Muscle of arm (tissue), 14 donors: ENCODE measurements around the gene ZC3H6. TPM values are rescaled to one million over a fixed set of nuclear protein-coding genes. Genes with fewer than 3 reads are reported as not detected.

Experiments
- DNase-seq: peaks from one replicate; pipeline ENCODE4 v3.0.0-alpha.2; 2013
- long read RNA-seq, 11 donors: transcript quantifications; one replicate each; lab custom pipeline, GENCODE V29; 2026
- polyA plus RNA-seq, 12 donors: library from polyadenylated mRNA; unstranded; fragments of 120-200 nt; gene quantifications; one replicate each; pipeline ENCODE4 v1.2.1, GENCODE V29; 2013; ENCODE audit not compliant: insufficient read length in 12 of 12

The ZC3H6 gene
- 10 to 100 TPM in 1 of 12 donors, 1 to 10 TPM in 10, not detected in 1; 5.1 to 11.5 (median 6.9) TPM for polyA plus RNA-seq
- long read RNA-seq, donor 1, partial matches to known transcripts = 9 of 10 reads
- long read RNA-seq, donor 1, other reads (novel, unspliced or antisense) = 0 of 10 reads
- long read RNA-seq, donor 2, full-length matches to known transcripts = 1 of 1 reads
- long read RNA-seq, donor 2, partial matches to known transcripts = 0 of 1 reads
- long read RNA-seq, donor 2, other reads (novel, unspliced or antisense) = 0 of 1 reads
- long read RNA-seq, donor 3 = 0 reads
- long read RNA-seq, donor 4 = 0 reads
- long read RNA-seq, donor 5, full-length matches to known transcripts = 1 of 6 reads
- long read RNA-seq, donor 5, partial matches to known transcripts = 5 of 6 reads
- long read RNA-seq, donor 5, other reads (novel, unspliced or antisense) = 0 of 6 reads
- long read RNA-seq, donor 6 = 0 reads
- long read RNA-seq, donor 7 = 0 reads
- long read RNA-seq, donor 8, partial matches to known transcripts = 6 of 6 reads
- long read RNA-seq, donor 8, other reads (novel, unspliced or antisense) = 0 of 6 reads
- long read RNA-seq, donor 9 = 0 reads
- long read RNA-seq, donor 10 = 0 reads
- long read RNA-seq, donor 11 = 0 reads

- DNase-seq = peak; percentile 99
Measured at GRCh38 chr2:112275311-112275886, at the start of gene ZC3H6. ZC3H6 (plus strand) TSS chr2:112275597; CDS start chr2:112275995, 398 bp downstream.

- DNase-seq = no peak
Measured at GRCh38 chr2:112229348-112229747, 46.0 kb upstream of the ZC3H6 start.

GRCh38 chr2:112230371-112230770 lies 45.0 kb upstream of the ZC3H6 start:
- no peak for DNase-seq

- DNase-seq = no peak
Measured at GRCh38 chr2:112239862-112240261, 35.5 kb upstream of the ZC3H6 start.

GRCh38 chr2:112242384-112242783 lies 33.0 kb upstream of the ZC3H6 start:
- DNase-seq = no peak

GRCh38 chr2:112243233-112243632 lies 32.2 kb upstream of the ZC3H6 start:
- DNase-seq = no peak

GRCh38 chr2:112244854-112245253 lies 30.5 kb upstream of the ZC3H6 start:
- DNase-seq = no peak

- DNase-seq = no peak
Measured at GRCh38 chr2:112251271-112251670, 24.1 kb upstream of the ZC3H6 start.

GRCh38 chr2:112253261-112253815 lies 22.1 kb upstream of the ZC3H6 start:
- no peak for DNase-seq

- DNase-seq = peak; percentile 94
Measured at GRCh38 chr2:112254466-112255240, 20.7 kb upstream of the ZC3H6 start, which contains the start of gene ZC3H8. ZC3H8 (minus strand) TSS chr2:112255042; CDS start chr2:112254981, 61 bp downstream.

- no peak for DNase-seq
Measured at GRCh38 chr2:112255875-112256274, 19.5 kb upstream of the ZC3H6 start.

GRCh38 chr2:112256654-112257053 lies 18.7 kb upstream of the ZC3H6 start:
- DNase-seq = no peak

GRCh38 chr2:112257575-112257974 lies 17.8 kb upstream of the ZC3H6 start:
- no peak for DNase-seq

- peak; percentile 87 for DNase-seq
Measured at GRCh38 chr2:112259509-112260294, 15.7 kb upstream of the ZC3H6 start.

- DNase-seq = no peak
Measured at GRCh38 chr2:112260295-112260625, 15.1 kb upstream of the ZC3H6 start.

- no peak for DNase-seq
Measured at GRCh38 chr2:112262876-112263275, 12.5 kb upstream of the ZC3H6 start.

GRCh38 chr2:112268547-112268946 lies 6.8 kb upstream of the ZC3H6 start:
- DNase-seq = no peak

- no peak for DNase-seq
Measured at GRCh38 chr2:112272669-112273068, 2.7 kb upstream of the ZC3H6 start.

- DNase-seq = no peak
Measured at GRCh38 chr2:112273349-112273748, 2.0 kb upstream of the ZC3H6 start.

GRCh38 chr2:112275887-112276773 lies 733 bp downstream of the ZC3H6 start:
- peak; percentile 94 for DNase-seq
